GM19452 (cell line): ENCODE results near the gene LY9.
"Not testable (repeated sequence)": the region's sequence is repeated elsewhere in the genome, so short reads cannot be mapped to it uniquely, and the experiment has no call there.

ENCODE experiments used
- ATAC-seq: cut with Tn5 transposase; IDR thresholded peaks from one replicate; pipeline ENCODE4 v1.9.1; 2021; ENCODE audit not compliant: unreplicated experiment

LY9 gene

DNA sequence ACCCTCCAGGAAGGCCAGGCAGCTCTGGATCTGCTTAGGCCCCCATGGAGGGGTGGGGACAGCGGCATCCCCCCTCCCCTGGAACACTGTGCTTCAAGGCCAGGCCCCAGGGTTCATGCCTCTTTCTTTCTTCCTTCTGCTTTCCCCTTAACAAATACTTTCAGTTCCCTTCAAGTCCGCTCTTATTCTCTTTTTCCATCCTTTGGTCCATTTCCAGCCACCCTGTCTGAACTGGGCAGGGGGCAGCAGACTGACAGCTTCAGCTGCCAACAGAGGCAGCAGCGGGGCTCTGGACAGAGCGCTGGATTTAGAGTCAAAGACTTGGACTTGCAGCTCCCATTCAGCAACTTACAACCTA is 67.8 kb downstream of the LY9 start:
- ATAC-seq, result no peak

DNA sequence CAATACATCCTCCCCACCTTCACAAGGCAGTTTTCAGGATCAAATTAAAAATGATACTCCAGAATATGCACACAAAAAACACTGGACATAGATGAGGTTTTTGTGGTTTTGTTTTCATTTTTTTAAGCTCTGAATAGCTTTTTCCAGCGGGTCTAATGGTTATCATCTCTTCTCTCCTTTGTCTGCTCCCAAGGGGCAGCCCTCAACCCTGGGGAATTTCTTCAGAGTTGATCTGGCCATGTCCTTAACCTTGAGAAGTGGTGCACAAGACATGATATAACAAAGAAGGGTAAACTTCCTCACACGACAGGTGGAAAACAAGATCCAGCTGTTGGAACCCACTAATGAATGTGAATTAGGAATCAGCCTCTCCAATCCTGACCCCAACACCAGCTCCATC is 68.2 kb downstream of the LY9 start:
- ATAC-seq, result no peak

DNA sequence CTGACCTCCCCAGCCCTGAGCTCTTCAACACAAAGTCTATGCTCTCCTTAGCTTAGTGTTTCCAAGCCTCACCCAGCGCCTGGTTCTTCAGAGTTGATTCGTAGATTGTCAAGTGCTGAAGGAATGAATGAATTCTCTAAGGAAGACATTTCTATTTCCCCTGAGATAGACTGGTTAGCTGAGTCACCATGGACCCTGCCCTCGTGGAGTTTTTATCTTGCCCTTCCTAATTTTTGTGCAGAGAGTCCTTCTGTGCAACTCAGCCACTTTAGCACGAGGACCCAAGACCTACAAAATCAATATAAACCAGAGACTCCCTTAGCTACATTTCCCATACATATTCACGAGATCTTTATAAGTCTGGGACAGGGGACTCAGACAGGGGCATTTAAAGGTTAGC is 69.4 kb downstream of the LY9 start:
- ATAC-seq, result no peak

DNA sequence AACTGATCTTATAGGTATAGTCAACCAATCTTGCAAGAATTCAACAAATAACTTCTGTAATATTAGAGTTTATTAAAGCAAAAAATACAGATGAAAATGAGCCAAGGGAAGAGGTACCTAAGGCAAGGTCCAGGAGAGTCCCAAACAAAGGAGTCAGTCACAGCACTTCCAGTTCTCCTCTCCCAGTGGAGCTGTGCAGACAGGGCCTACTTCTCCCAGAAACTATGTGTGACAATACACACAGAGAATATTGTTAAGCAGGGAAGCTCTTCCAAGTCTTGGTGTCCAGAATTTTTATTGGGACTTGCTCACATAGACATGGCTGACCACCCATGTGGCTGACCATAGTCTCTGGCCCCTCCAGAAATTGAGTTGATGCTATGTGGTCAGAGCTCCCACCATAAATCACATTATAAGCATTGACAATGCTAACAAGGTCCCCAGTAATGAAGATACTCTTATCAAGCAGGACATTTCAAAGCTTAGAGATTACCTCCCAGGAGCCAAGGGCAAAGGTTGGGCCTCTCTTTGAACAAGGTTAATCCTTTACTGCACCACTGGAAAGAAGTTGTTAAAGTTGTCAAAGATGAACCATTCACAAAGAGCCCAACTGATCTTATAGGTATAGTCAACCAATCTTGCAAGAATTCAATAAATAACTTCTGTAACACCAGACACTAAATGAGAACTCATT is 70.2 kb downstream of the LY9 start:
- no peak for ATAC-seq

DNA sequence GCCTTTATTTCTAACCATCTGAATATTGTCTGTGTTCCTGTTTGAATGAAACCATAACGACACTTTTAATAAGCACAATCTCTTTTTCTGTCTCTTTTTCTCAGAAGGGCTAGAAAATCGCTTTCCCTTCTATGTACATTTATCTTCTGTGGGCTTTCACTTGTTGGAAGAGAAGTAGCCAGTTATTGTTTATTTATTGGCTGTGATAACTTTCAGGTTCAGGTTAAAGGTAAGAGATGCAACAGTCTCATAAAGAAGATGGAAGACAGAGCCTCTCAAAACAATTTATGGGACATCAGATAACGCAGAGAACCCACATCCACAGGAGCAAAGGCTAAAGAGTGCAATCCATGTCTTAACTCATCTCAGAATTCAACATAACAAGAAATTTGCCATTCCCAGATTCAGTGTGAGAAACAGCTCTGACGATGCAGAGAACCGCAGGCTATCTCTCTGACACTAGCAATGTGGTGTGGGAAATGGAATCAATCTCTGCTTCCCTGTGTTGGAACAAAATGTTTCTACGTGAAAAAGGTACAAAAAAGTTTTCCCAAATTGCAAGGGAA is 70.8 kb downstream of the LY9 start:
- no peak for ATAC-seq

DNA sequence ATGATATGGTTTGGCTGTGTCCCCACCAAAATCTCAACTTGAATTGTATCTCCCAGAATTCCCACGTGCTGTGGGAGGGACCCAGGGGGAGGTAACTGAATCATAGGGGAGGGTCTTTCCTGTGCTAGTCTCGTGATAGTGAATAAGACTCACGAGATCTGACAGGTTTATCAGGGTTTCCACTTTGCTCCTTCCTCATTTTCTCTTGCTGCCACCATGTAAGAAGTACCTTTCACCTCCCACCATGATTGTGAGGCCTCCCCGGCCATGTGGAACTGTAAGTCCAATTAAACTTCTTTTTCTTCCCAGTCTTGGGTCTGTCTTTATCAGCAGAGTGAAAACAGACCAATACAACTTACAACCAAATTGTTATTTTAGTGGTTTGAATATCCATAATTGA is 71.7 kb downstream of the LY9 start:
- ATAC-seq, result not testable (repeated sequence)

DNA sequence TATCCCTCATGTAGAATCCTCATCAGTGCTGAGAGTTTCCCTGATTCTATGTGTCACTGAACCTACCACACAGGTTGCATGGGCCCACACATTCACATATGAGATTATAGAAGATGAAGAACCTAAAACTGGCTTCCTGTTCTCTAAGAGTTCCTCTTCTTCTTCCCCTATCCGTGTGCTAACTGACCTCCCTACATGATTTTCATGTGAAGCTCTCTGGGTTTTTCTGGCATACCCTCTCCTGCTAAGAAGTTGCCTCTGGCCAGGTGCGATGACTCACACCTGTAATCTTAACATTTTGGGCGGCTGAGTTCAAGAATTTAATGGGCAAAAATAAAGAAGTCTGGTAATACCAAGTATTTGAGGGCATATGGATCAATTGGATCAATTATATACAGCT is 72.2 kb downstream of the LY9 start:
- no peak for ATAC-seq

DNA sequence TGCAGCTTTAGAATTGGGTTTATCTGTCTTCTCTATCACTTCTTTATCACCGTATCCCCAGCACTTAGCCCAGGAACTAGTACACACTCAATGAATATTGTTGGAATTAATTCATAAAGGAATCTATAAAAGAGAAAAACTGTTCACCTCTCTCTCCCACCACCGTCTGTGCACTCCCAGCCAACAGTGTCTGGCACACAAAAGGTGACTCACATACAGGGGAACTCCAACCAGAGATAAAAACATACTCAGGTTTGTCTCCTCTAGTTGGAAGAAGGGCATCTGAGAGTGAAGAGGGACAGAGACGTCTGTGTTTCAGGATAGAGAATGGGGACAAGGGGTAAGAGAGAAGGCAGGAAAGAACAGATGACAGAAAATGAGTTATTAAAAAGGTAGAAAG is 79.0 kb downstream of the LY9 start:
- ATAC-seq, result no peak

DNA sequence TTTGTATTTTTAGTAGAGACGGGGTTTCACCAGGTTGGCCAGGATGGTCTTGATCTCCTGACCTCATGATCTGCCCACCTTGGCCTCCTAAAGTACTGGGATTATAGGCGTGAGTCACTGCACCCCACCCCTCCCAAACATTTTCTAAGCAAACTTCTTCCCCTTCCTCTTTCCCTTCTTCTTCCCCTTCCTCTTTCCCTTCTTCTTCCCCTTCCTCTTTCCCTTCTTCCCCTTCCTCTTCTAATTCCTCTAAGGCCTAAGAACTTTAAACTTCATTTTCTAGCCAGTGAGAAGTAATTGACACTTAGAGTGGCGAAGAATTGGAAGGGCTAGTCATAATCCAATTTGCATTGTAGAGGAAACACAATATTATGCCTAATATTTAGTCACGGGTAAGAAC is 79.6 kb downstream of the LY9 start:
- not testable (repeated sequence) for ATAC-seq

DNA sequence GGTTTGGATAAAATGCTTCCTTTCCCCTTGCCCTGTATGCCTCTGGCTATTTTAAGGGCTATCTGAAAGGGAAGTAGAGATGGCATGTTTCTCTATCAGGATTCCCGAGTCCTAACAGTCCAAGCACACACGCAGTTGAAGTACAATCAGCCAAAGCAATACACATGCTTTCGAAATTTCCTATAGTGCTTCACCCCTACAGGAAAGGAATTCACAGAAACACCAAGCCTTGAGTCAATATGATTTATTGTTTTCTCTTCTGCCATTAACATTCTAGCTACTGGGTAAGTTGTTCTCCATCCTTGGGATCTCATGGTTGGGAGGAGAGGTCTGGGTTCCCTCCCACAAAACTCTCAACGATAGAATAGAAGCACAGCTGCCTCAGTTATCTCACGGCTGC is 80.3 kb downstream of the LY9 start:
- ATAC-seq, result no peak

DNA sequence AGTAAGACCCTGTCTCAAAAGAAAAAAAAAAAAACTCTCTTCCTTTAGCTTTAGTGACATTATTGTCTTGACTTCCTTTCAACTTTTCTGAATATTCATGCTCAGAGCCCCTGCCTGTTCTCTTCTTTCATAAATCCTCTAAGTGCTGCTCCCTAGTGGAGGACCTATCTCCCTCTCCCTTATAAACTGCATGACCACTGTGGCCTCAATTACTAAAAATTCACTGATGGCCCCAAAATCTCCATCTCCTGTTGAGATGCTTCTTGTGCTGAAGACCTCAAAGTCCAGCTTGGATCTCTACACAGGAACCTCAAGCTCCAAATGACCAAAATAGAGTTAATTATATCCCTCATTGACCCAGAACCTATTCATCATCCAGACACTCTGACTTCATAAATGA is 81.2 kb downstream of the LY9 start:
- no peak for ATAC-seq
